ENCODE measurements around the gene CDC42BPA. TPM values are rescaled to one million over a fixed set of nuclear protein-coding genes. Genes with fewer than 3 reads are reported as not detected.
A peak's percentile ranks its signal among the peaks of the same experiment; 100 is the strongest.

Gene CDC42BPA
- total and polyA plus RNA-seq, 7 experiments from 2014 or later: 0.05 to 2.0 (median 1.2) TPM; not detected in 1

GRCh38 chr1:226981386-226981817 lies 336.9 kb downstream of the CDC42BPA start:
- Mint-ChIP-seq H3K27me3 (no peaks in the 10 kb centered on the region), H3K36me3 (peaks cover 6 to 19% (median 8%) of the 10 kb centered on the region in 5 donors), H3K9me3 (no peaks in the 10 kb centered on the region), H3K4me1 (peaks cover 0 to 4% (median 0%) of the 10 kb centered on the region in 7 donors), H3K27ac (no peak overlapping the region), H3K4me3 (no peak overlapping the region)
- Histone ChIP-seq H3K27me3 (ENCODE audit: control insufficient read depth in 2 of 2, insufficient read depth in 2 of 2, low read length in 2 of 2) (no peaks in the 10 kb centered on the region), H3K4me1 (ENCODE audit: control insufficient read depth in 2 of 2, insufficient read depth in 2 of 2, low read length in 2 of 2) (no peaks in the 10 kb centered on the region), H3K36me3 (ENCODE audit: control insufficient read depth in 2 of 3, insufficient read depth in 3 of 3, low read length in 3 of 3) (peaks cover 0 to 94% (median 0%) of the 10 kb centered on the region in 3 experiments), H3K27ac (ENCODE audit: low read depth, low read length) (no peak overlapping the region), H3K9me3 (ENCODE audit: control insufficient read depth in 2 of 3, low read length in 3 of 3) (no peaks in the 10 kb centered on the region), H3K4me3 (ENCODE audit: low read length) (no peak overlapping the region)
- no peak for ATAC-seq
- CTCF ChIA-PET: no interaction called here
- POLR2A ChIA-PET: no interaction called here
- intact Hi-C loops (cut with micrococcal nuclease): no loop called here
- DNase-seq: no peak

GRCh38 chr1:226980565-226981385 lies 337.5 kb downstream of the CDC42BPA start:
- intact Hi-C loops (cut with micrococcal nuclease): no loop called here
- H3K36me3 Mint-ChIP-seq: peaks cover 0 to 13% (median 4%) of the 10 kb centered on the region in 5 donors
- peaks cover 0 to 4% (median 0%) of the 10 kb centered on the region in 7 donors for H3K4me1 Mint-ChIP-seq
- CTCF ChIA-PET: no interaction called here
- no peak for DNase-seq
- H3K9me3 Mint-ChIP-seq: no peaks in the 10 kb centered on the region
- Histone ChIP-seq H3K4me1 (ENCODE audit: control insufficient read depth in 2 of 2, insufficient read depth in 2 of 2, low read length in 2 of 2) (no peaks in the 10 kb centered on the region), H3K36me3 (ENCODE audit: control insufficient read depth in 2 of 3, insufficient read depth in 3 of 3, low read length in 3 of 3) (peaks cover 0 to 88% (median 0%) of the 10 kb centered on the region in 3 experiments), H3K9me3 (ENCODE audit: control insufficient read depth in 2 of 3, low read length in 3 of 3) (no peaks in the 10 kb centered on the region), H3K4me3 (ENCODE audit: low read length) (no peak overlapping the region), H3K27ac (ENCODE audit: low read depth, low read length) (no peak overlapping the region), H3K27me3 (ENCODE audit: control insufficient read depth in 2 of 2, insufficient read depth in 2 of 2, low read length in 2 of 2) (no peaks in the 10 kb centered on the region)
- H3K27me3 Mint-ChIP-seq: no peaks in the 10 kb centered on the region
- no peak for ATAC-seq
- H3K27ac Mint-ChIP-seq: no peak overlapping the region
- H3K4me3 Mint-ChIP-seq: no peak overlapping the region
- POLR2A ChIA-PET: no interaction called here

- POLR2A ChIA-PET: no interaction called here
- CTCF ChIA-PET: no interaction called here
- no peak overlapping the region for H3K27ac ChIP-seq (ENCODE audit: low read depth, low read length)
- H3K4me1 Mint-ChIP-seq: peaks cover 0 to 4% (median 0%) of the 10 kb centered on the region in 7 donors
- H3K9me3 Mint-ChIP-seq: no peaks in the 10 kb centered on the region
- H3K27ac Mint-ChIP-seq: no peak overlapping the region
- H3K27me3 ChIP-seq (ENCODE audit: control insufficient read depth in 2 of 2, insufficient read depth in 2 of 2, low read length in 2 of 2): no peaks in the 10 kb centered on the region
- intact Hi-C loops (cut with micrococcal nuclease): no loop called here
- no peaks in the 10 kb centered on the region for H3K27me3 Mint-ChIP-seq
- no peaks in the 10 kb centered on the region for H3K9me3 ChIP-seq (ENCODE audit: control insufficient read depth in 2 of 3, low read length in 3 of 3)
- H3K36me3 ChIP-seq (ENCODE audit: control insufficient read depth in 2 of 3, insufficient read depth in 3 of 3, low read length in 3 of 3): peaks cover 0 to 83% (median 0%) of the 10 kb centered on the region in 3 experiments
- ATAC-seq (no peak), DNase-seq (no peak)
- H3K4me3 ChIP-seq (ENCODE audit: low read length): no peak overlapping the region
- H3K36me3 Mint-ChIP-seq: peaks cover 0 to 9% (median 0%) of the 10 kb centered on the region in 5 donors
- H3K4me1 ChIP-seq (ENCODE audit: control insufficient read depth in 2 of 2, insufficient read depth in 2 of 2, low read length in 2 of 2): no peaks in the 10 kb centered on the region
- H3K4me3 Mint-ChIP-seq: no peak overlapping the region
These were observed 338.2 kb downstream of the CDC42BPA start for GRCh38 chr1:226980122-226980560.

GRCh38 chr1:226979517-226980121 lies 338.7 kb downstream of the CDC42BPA start:
- no peaks in the 10 kb centered on the region for H3K9me3 ChIP-seq (ENCODE audit: control insufficient read depth in 2 of 3, low read length in 3 of 3)
- H3K4me1 Mint-ChIP-seq: peaks cover 0 to 4% (median 0%) of the 10 kb centered on the region in 7 donors
- no peak overlapping the region for H3K4me3 ChIP-seq (ENCODE audit: low read length)
- no peak overlapping the region for H3K27ac Mint-ChIP-seq
- no peaks in the 10 kb centered on the region for H3K27me3 ChIP-seq (ENCODE audit: control insufficient read depth in 2 of 2, insufficient read depth in 2 of 2, low read length in 2 of 2)
- ChIA-PET CTCF (no interaction called here), POLR2A (no interaction called here)
- intact Hi-C loops (cut with micrococcal nuclease): no loop called here
- H3K36me3 Mint-ChIP-seq: peaks cover 0 to 6% (median 0%) of the 10 kb centered on the region in 5 donors
- ATAC-seq: no peak
- no peaks in the 10 kb centered on the region for H3K27me3 Mint-ChIP-seq
- no peaks in the 10 kb centered on the region for H3K9me3 Mint-ChIP-seq
- no peak overlapping the region for H3K4me3 Mint-ChIP-seq
- peaks cover 0 to 83% (median 0%) of the 10 kb centered on the region in 3 experiments for H3K36me3 ChIP-seq (ENCODE audit: control insufficient read depth in 2 of 3, insufficient read depth in 3 of 3, low read length in 3 of 3)
- no peaks in the 10 kb centered on the region for H3K4me1 ChIP-seq (ENCODE audit: control insufficient read depth in 2 of 2, insufficient read depth in 2 of 2, low read length in 2 of 2)
- no peak for DNase-seq
- no peak overlapping the region for H3K27ac ChIP-seq (ENCODE audit: low read depth, low read length)

- ChIA-PET POLR2A (no interaction called here), CTCF (no interaction called here)
- no peaks in the 10 kb centered on the region for H3K4me1 ChIP-seq (ENCODE audit: control insufficient read depth in 2 of 2, insufficient read depth in 2 of 2, low read length in 2 of 2)
- H3K27ac ChIP-seq (ENCODE audit: low read depth, low read length): no peak overlapping the region
- H3K9me3 Mint-ChIP-seq: no peaks in the 10 kb centered on the region
- H3K4me3 ChIP-seq (ENCODE audit: low read length): no peak overlapping the region
- no peak for DNase-seq
- no peaks in the 10 kb centered on the region for H3K27me3 Mint-ChIP-seq
- intact Hi-C loops (cut with micrococcal nuclease): no loop called here
- H3K27ac Mint-ChIP-seq: no peak overlapping the region
- H3K4me1 Mint-ChIP-seq: peaks cover 0 to 5% (median 0%) of the 10 kb centered on the region in 7 donors
- ATAC-seq: no peak
- no peak overlapping the region for H3K4me3 Mint-ChIP-seq
- peaks cover 0 to 83% (median 0%) of the 10 kb centered on the region in 3 experiments for H3K36me3 ChIP-seq (ENCODE audit: control insufficient read depth in 2 of 3, insufficient read depth in 3 of 3, low read length in 3 of 3)
- H3K27me3 ChIP-seq (ENCODE audit: control insufficient read depth in 2 of 2, insufficient read depth in 2 of 2, low read length in 2 of 2): no peaks in the 10 kb centered on the region
- H3K36me3 Mint-ChIP-seq: peaks cover 0 to 5% (median 0%) of the 10 kb centered on the region in 5 donors
- H3K9me3 ChIP-seq (ENCODE audit: control insufficient read depth in 2 of 3, low read length in 3 of 3): no peaks in the 10 kb centered on the region
These were observed 339.2 kb downstream of the CDC42BPA start for GRCh38 chr1:226979115-226979516.

- ChIA-PET POLR2A (no interaction called here), CTCF (no interaction called here)
- Mint-ChIP-seq H3K27me3 (no peaks in the 10 kb centered on the region), H3K36me3 (peaks cover 0 to 5% (median 0%) of the 10 kb centered on the region in 5 donors), H3K4me3 (no peak overlapping the region), H3K9me3 (no peaks in the 10 kb centered on the region), H3K27ac (peak overlapping the region in 1 of 9 donors; percentile 70), H3K4me1 (peaks cover 0 to 5% (median 0%) of the 10 kb centered on the region in 7 donors)
- H3K27ac ChIP-seq (ENCODE audit: low read depth, low read length): no peak overlapping the region
- no peak for DNase-seq
- peaks cover 0 to 83% (median 0%) of the 10 kb centered on the region in 3 experiments for H3K36me3 ChIP-seq (ENCODE audit: control insufficient read depth in 2 of 3, insufficient read depth in 3 of 3, low read length in 3 of 3)
- no peaks in the 10 kb centered on the region for H3K27me3 ChIP-seq (ENCODE audit: control insufficient read depth in 2 of 2, insufficient read depth in 2 of 2, low read length in 2 of 2)
- no peaks in the 10 kb centered on the region for H3K4me1 ChIP-seq (ENCODE audit: control insufficient read depth in 2 of 2, insufficient read depth in 2 of 2, low read length in 2 of 2)
- ATAC-seq: no peak
- H3K9me3 ChIP-seq (ENCODE audit: control insufficient read depth in 2 of 3, low read length in 3 of 3): no peaks in the 10 kb centered on the region
- H3K4me3 ChIP-seq (ENCODE audit: low read length): no peak overlapping the region
- intact Hi-C loops (cut with micrococcal nuclease): no loop called here
These were observed 339.7 kb downstream of the CDC42BPA start for GRCh38 chr1:226978432-226979114.

Measured in naive thymus-derived CD4-positive, alpha-beta T cell (primary cell).